HUDEP-2 (cell line): ENCODE measurements around the gene BTG4.
A peak's percentile ranks its signal among the peaks of the same experiment; 100 is the strongest.

ENCODE experiments used
- DNase-seq, 76 experiments: peaks; one replicate each; lab custom pipeline; 2025; ENCODE audit not compliant: unreplicated experiment in 76 of 76; lab: John Stamatoyannopoulos, UW

Gene BTG4

DNA sequence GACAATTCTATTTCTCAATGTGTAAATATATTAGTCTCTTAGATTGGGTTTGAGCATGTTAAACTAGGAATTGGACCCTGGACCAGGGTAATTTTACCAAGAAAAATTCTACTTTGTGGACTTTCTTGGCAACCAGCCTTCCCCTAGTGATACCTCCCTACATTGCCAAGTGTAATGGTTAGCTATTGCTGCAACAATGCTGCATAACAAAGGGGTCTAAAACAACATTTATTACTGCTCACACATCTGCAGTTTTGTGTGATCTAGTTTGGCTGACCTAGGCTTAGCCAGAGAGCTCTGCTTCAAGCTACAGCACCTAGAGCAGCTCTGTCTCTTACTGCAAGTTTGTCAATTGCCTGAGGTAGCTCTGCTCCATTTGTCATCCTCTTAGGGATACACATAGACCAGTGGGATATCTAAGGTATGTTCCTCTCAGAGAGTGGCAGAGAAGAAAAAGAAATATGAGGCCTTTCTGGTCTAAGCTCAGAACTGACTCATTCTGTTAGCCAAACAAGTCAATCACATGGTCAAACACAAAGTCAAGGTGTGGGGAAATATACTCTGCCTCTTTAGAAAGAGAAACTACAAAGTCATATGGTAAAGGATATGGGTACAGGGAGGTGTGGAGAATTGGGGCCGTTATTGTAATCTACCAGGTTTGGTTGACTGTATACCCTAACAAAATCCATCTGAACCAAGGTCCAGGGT lies 26.4 kb upstream of the BTG4 start:
- peak in 1 of 76 experiments; percentile 35 for DNase-seq

GRCh38 chr11:111537336-111537860 lies 25.2 kb upstream of the BTG4 start:
- DNase-seq, result no peak

DNA sequence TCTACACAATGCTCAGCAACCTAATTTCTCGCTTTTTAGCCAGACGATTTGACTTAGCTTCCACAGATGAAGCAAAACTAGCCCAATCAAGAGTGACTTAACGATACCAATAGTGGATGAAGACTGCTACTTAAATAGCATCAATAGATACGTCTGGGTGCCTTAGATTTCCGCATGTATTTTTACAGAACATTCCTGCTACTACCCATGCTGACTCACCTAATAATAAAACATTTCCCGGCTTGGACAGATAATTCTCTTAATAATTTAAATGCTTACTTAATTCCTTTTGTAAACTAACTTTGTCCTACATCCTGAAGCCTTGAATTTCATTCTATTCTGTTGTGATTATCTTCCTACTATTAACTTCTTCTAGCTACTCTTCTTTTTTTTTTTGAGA lies 23.1 kb upstream of the BTG4 start:
- DNase-seq, result no peak

GRCh38 chr11:111532365-111532709 lies 20.2 kb upstream of the BTG4 start:
- DNase-seq, result no peak

GRCh38 chr11:111531687-111532364 lies 19.6 kb upstream of the BTG4 start:
- DNase-seq, result peak in 1 of 76 experiments; percentile 17

GRCh38 chr11:111531136-111531535 lies 18.9 kb upstream of the BTG4 start:
- no peak for DNase-seq

GRCh38 chr11:111530091-111530490 lies 17.9 kb upstream of the BTG4 start:
- no peak for DNase-seq

GRCh38 chr11:111528557-111528956 lies 16.4 kb upstream of the BTG4 start:
- DNase-seq, result no peak

DNA sequence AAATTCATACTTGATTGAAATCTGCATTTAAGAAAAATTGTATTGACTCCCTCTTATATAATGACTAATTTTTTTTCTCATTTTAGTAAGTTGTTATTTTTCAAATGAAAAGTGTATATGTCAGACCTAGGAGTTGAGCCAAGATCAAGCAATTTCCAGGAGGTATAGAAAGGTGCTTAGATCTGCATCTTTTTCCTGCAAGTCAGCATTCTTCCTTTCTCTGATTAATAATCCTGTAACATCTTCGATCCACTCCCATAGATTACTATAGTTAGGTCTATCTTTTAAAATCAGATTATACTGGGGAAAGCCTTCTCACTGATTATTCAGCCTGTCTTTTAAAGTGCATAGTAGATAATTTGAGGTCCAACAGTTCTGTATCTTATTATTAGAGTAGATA lies 15.1 kb upstream of the BTG4 start:
- DNase-seq, result no peak

- DNase-seq, result no peak
Measured at GRCh38 chr11:111526501-111526900, 14.3 kb upstream of the BTG4 start.

- no peak for DNase-seq
Measured at GRCh38 chr11:111525456-111525855, 13.3 kb upstream of the BTG4 start.

- no peak for DNase-seq
Measured at GRCh38 chr11:111524056-111524455, 11.9 kb upstream of the BTG4 start.

DNA sequence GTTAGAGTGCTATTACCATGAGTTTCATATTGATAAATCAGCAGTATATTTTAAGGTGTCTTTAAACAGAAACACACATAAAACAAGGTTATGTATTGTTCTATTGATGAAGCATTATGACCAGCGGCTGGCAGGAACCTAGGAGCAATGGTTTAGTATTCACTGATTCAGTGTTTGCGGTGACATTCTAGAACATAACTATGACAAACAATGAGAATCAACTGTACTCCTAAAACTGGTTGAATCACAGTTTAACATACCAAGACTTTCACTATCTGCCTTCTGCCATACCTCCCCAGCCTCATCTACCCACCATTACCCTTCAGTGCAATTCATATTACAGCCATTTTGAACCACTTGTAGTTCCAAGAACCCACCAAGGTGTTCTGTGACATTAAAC lies 11.2 kb upstream of the BTG4 start:
- no peak for DNase-seq

GRCh38 chr11:111522426-111522825 lies 10.2 kb upstream of the BTG4 start:
- no peak for DNase-seq

GRCh38 chr11:111521135-111521534 lies 8.9 kb upstream of the BTG4 start:
- DNase-seq, result no peak

GRCh38 chr11:111520560-111520959 lies 8.4 kb upstream of the BTG4 start:
- no peak for DNase-seq

GRCh38 chr11:111518668-111519067 lies 6.5 kb upstream of the BTG4 start:
- DNase-seq, result no peak

DNA sequence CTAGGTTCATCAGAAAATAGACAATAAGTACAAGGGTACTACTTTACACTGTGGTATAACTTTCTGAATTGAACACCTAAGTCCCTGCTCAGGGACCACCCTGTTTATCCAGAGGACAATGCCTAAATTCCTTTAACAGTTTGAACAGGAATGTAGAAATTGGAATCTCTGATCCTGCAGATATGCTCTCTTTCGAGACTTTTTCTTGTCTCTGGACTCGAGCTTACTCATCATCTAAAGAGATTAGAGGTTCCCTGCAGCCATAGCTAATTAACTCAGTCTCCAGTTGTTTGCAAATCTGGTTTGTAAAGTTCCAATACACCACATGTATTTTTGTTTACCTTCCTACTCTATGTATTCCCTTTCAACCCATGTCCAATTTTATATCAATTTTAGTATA lies 3.4 kb upstream of the BTG4 start:
- DNase-seq, result no peak

DNA sequence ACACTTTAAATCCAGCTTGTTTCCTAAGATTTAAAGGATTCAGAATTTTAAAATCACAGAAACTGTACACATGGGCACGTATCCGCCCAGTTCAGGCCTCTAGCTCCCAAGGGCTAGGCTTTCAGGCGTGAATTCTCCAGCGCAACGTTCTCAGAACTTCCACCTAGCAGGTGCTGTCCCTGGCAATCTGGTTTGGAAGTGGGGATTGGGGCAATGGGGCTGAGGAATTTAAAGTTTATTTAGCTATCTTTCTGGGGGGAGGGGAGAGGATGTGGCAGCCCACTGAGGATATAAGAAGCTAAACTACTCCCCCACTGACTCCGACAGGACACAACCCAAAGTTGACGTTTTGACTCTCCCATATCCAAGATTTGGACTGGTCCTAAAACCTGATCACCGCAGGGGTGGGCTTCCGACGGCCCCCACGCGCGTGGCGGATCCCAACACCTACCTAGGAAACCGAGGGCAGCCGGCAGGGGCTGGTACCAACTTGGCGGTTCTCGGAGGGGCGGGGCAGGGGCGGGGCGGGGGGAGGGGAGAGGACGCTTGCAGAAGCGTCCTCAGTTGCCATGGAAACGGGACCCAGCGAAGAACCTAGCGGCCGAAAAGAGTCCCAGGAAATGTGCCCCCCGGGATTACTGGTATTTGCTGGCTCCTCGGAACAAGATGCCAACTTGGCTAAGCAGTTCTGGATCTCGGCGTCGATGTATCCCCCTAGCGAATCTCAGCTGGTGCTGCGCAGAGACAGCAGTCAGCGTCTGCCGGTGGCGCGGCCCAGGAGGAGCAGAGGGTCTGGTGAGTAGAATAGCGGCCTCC lies 2.2 kb upstream of the BTG4 start, which contains the start of gene HOATZ:
TSS of gene HOATZ (plus strand) at position 563 of the 816 bp plus-strand sequence. CDS start at position 570, 7 bp downstream.
- peak in 5 of 76 experiments; percentile 5 to 13 (median 7) for DNase-seq

GRCh38 chr11:111513240-111513605 lies 1.0 kb upstream of the BTG4 start:
- DNase-seq, result no peak

DNA sequence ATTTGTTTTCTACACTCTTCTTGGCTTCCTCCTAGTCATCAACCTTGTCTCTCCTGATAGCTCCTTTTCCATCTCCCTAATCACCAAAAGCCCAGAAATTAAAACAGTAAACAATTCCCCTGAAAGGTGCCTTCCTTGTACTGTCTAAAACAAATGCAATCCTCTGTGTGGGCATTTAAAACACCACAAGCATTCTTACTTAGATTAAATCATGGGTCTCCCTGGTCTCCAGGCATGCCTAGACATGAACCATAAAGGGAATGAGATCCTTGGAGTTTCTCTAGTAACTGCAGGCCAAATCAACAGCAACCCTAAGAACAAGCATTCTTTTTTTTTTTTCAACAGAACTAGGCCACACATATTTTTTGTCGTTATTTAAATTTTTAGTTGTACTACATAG lies 1.9 kb downstream of the BTG4 start:
- DNase-seq, result no peak
